Prostate gland (tissue), 2 donors: ENCODE measurements around the gene SPARCL1. TPM values are rescaled to one million over a fixed set of nuclear protein-coding genes. Genes with fewer than 3 reads are reported as not detected.

ENCODE experiments used
- DNase-seq: peaks from one replicate; pipeline ENCODE4 v3.0.0-alpha.2; 2019; ENCODE audit warnings: low spot score
- H3K27ac ChIP-seq, 2 donors: fragments of 200-600 bp; sonication (generic); 2 replicates each; pipeline ENCODE4 v1.5.1; 2017 to 2019
- H3K27me3 ChIP-seq: fragments of 200-600 bp; sonication (generic); replicated peaks from 2 replicates; pipeline ENCODE4 v1.5.1; 2019; ENCODE audit not compliant: insufficient read depth
- H3K36me3 ChIP-seq, 2 donors: fragments of 200-600 bp; sonication (generic); 1 replicate in 1 of 2; 2 replicates in 1 of 2; pipeline versions ENCODE4 v1.5.1 to v1.8.1; 2017 to 2019
- H3K4me1 ChIP-seq: fragments of 200-600 bp; sonication (generic); replicated peaks from 2 replicates; pipeline ENCODE4 v1.5.1; 2019
- H3K4me3 ChIP-seq, 2 donors: fragments of 200-600 bp; sonication (generic); 2 replicates each; pipeline ENCODE4 v1.5.1; 2017 to 2019
- H3K9me3 ChIP-seq: fragments of 200-600 bp; sonication (generic); 2 replicates; pipeline ENCODE4 v1.5.1; 2017
- CTCF ChIP-seq, 4 experiments: fragments of 200-600 bp in 2 of 4; fragments of 450-650 bp in 2 of 4; sonication (generic) in 2 of 4; IDR thresholded peaks; 1 replicate in 3 of 4; 2 replicates in 1 of 4; pipeline ENCODE4 v1.5.1; 2016 to 2019; ENCODE audit warnings: antibody characterized with exemption in 4 of 4, mild to moderate bottlenecking in 2 of 4, moderate library complexity in 2 of 4
- POLR2A ChIP-seq: fragments of 450-650 bp; IDR thresholded peaks from one replicate; pipeline ENCODE4 v1.6.1; 2016; ENCODE audit warnings: antibody characterized with exemption, mild to moderate bottlenecking
- POLR2AphosphoS5 ChIP-seq: sonication (generic); formaldehyde crosslinking; IDR thresholded peaks from one replicate; pipeline ENCODE4 v1.6.1; 2017; ENCODE audit warnings: antibody characterized with exemption
- WGBS: methylation state at CpG from one replicate; pipeline ENCODE4 v1.1.5; 2018; 5-methylcytosine and 5-hydroxymethylcytosine counted together
- intact Hi-C: fragments of 100-400 bp; cut with DNase I; formaldehyde crosslinking; loops from one replicate; pipeline ENCODE4 v1.14.2; 2022
- total RNA-seq, 2 donors: library from RNA; depleted of rRNA; stranded (reverse); fragments of >200 nt; gene quantifications; one replicate each; pipeline ENCODE4 v1.1.0, GENCODE V29; 2016

The SPARCL1 gene
- total RNA-seq, 2 donors from 2014 or later: 248 to 377 TPM

GRCh38 chr4:87541956-87542709, 13.0 kb upstream of the SPARCL1 start:
- peak overlapping the region; percentile 28 to 41 for H3K27ac ChIP-seq
- no peaks in the 10 kb centered on the region for H3K4me1 ChIP-seq
- no peaks in the 10 kb centered on the region for H3K36me3 ChIP-seq
- no peaks in the 10 kb centered on the region for H3K27me3 ChIP-seq
- WGBS: 66% methylated on average over 6 of the region's 6 CpGs
- intact Hi-C loops: loop anchor here (5.0 to 10.0 kb wide), 2 partner anchors 165 to 683 kb away; no protein-coding TSS in a partner anchor
- no peak for TF ChIP-seq POLR2A
- TF ChIP-seq POLR2AphosphoS5: no peak
- TF ChIP-seq CTCF (IDR thresholded peaks at IDR 0.05): no peak
- H3K4me3 ChIP-seq: no peak overlapping the region
- H3K9me3 ChIP-seq: no peaks in the 10 kb centered on the region
- DNase-seq: no peak

- Histone ChIP-seq H3K27me3 (no peaks in the 10 kb centered on the region), H3K4me3 (no peak overlapping the region), H3K4me1 (no peaks in the 10 kb centered on the region), H3K9me3 (no peaks in the 10 kb centered on the region), H3K36me3 (no peaks in the 10 kb centered on the region), H3K27ac (peak overlapping the region; percentile 28 to 41)
- TF ChIP-seq POLR2A (no peak), CTCF (IDR thresholded peaks at IDR 0.05) (no peak), POLR2AphosphoS5 (no peak)
- DNase-seq: no peak
- intact Hi-C loops: loop anchor here (5.0 to 10.0 kb wide), 2 partner anchors 164 to 683 kb away; no protein-coding TSS in a partner anchor
- whole genome bisulfite sequencing: 51% methylated on average over 4 of the region's 4 CpGs
Measured at GRCh38 chr4:87541521-87541920, 12.3 kb upstream of the SPARCL1 start.

- Histone ChIP-seq H3K27me3 (no peaks in the 10 kb centered on the region), H3K9me3 (no peaks in the 10 kb centered on the region), H3K4me3 (no peak overlapping the region), H3K4me1 (no peaks in the 10 kb centered on the region), H3K27ac (peak overlapping the region; percentile 41 to 50), H3K36me3 (no peaks in the 10 kb centered on the region)
- DNase-seq: no peak
- TF ChIP-seq POLR2A (no peak), CTCF (IDR thresholded peaks at IDR 0.05) (no peak), POLR2AphosphoS5 (peak; percentile 54)
- intact Hi-C loops: loop anchor here (5.0 to 10.0 kb wide), 2 partner anchors 163 to 684 kb away; no protein-coding TSS in a partner anchor
- WGBS: 69% methylated on average over 15 of the region's 15 CpGs
Measured at GRCh38 chr4:87540146-87541058, 11.2 kb upstream of the SPARCL1 start.

GRCh38 chr4:87532907-87533306, 3.7 kb upstream of the SPARCL1 start:
- Histone ChIP-seq H3K4me3 (no peak overlapping the region), H3K27me3 (no peaks in the 10 kb centered on the region), H3K4me1 (no peaks in the 10 kb centered on the region), H3K9me3 (no peaks in the 10 kb centered on the region), H3K36me3 (no peaks in the 10 kb centered on the region), H3K27ac (no peak overlapping the region)
- no peak for DNase-seq
- intact Hi-C loops: loop anchor here (10.0 kb wide), 1 partner anchor 482 kb away; no protein-coding TSS in a partner anchor
- TF ChIP-seq POLR2AphosphoS5 (no peak), POLR2A (no peak), CTCF (IDR thresholded peaks at IDR 0.05) (no peak)
- 94% methylated on average over 1 of the region's 1 CpG for WGBS
